Tibial nerve (tissue), 4 donors: Measurements from ENCODE around the gene ZNF281.

Experiments used
- EP300 ChIP-seq, 2 donors: sonication (generic); formaldehyde crosslinking; IDR thresholded peaks; one replicate each; pipeline ENCODE4 v1.6.1; 2017; ENCODE audit warnings: antibody characterized with exemption in 2 of 2, mild to moderate bottlenecking in 1 of 2
- POLR2A ChIP-seq, 2 donors: fragments of 450-650 bp; IDR thresholded peaks; one replicate each; pipeline ENCODE4 v1.6.1; 2017; ENCODE audit warnings: antibody characterized with exemption in 2 of 2, mild to moderate bottlenecking in 2 of 2, moderate library complexity in 2 of 2
- TF ChIP-seq, protein P1 (sequence below), 5 experiments: fragments of 200-600 bp in 3 of 5; fragments of 450-650 bp in 2 of 5; sonication (generic) in 3 of 5; IDR thresholded peaks; one replicate each; pipeline ENCODE4 v1.5.1; 2016 to 2019; ENCODE audit warnings: antibody characterized with exemption in 5 of 5, mild to moderate bottlenecking in 3 of 5, moderate library complexity in 2 of 5

DNA sequence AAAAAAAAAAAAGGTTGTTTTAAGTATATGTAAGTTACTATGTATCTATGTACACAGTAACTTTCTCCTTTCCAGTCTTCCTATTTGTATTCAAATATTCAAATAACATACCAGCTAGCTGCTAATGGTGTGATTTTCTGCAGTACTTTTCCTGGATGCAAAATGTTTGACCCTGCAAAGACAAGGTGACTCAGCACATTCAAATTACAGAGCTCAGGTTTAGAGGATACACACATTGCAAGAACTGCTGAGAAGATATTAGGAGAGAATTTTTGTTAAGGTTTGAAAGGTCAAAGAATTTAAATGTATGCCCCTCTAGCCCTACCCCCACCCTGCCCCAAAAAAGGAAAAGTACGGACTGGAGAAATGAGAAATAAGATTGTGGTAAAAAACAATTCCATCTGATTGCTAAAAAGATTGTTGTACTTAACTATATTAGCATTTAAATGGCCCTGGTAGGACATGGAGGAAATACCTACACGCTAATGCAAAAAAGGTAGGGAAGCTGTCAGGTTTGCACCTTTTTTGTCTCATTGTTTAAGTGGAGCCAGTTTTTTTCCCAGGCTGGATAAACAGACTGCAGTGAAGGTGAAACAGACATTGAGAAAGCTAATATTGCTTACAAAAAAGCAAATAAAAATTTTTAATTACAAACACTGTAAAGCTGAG, 45.6 kb downstream of the ZNF281 start:
- TF ChIP-seq, protein P1, sequence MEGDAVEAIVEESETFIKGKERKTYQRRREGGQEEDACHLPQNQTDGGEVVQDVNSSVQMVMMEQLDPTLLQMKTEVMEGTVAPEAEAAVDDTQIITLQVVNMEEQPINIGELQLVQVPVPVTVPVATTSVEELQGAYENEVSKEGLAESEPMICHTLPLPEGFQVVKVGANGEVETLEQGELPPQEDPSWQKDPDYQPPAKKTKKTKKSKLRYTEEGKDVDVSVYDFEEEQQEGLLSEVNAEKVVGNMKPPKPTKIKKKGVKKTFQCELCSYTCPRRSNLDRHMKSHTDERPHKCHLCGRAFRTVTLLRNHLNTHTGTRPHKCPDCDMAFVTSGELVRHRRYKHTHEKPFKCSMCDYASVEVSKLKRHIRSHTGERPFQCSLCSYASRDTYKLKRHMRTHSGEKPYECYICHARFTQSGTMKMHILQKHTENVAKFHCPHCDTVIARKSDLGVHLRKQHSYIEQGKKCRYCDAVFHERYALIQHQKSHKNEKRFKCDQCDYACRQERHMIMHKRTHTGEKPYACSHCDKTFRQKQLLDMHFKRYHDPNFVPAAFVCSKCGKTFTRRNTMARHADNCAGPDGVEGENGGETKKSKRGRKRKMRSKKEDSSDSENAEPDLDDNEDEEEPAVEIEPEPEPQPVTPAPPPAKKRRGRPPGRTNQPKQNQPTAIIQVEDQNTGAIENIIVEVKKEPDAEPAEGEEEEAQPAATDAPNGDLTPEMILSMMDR (IDR thresholded peaks at IDR 0.05) = no peak
- no peak for TF ChIP-seq POLR2A (IDR thresholded peaks at IDR 0.05)
- TF ChIP-seq EP300 (IDR thresholded peaks at IDR 0.05) = no peak
